ENCODE data around the gene RBM19.

Gene RBM19

GRCh38 chr12:113804961-113805600, 161.0 kb downstream of the RBM19 start:
- no peak for DNase-seq (ENCODE audit: low read depth)

- DNase-seq (ENCODE audit: low read depth) = no peak
Measured at GRCh38 chr12:113803759-113804140, 162.4 kb downstream of the RBM19 start.

GRCh38 chr12:113802966-113803758, 163.0 kb downstream of the RBM19 start:
- no peak for DNase-seq (ENCODE audit: low read depth)

- no peak for DNase-seq (ENCODE audit: low read depth)
Measured at GRCh38 chr12:113802000-113802749, 163.9 kb downstream of the RBM19 start.

- DNase-seq (ENCODE audit: low read depth) = no peak
Measured at GRCh38 chr12:113800201-113800600, 165.9 kb downstream of the RBM19 start.

GRCh38 chr12:113798552-113798951, 167.6 kb downstream of the RBM19 start:
- DNase-seq (ENCODE audit: low read depth) = no peak

- no peak for DNase-seq (ENCODE audit: low read depth)
Measured at GRCh38 chr12:113797535-113797868, 168.6 kb downstream of the RBM19 start.

- DNase-seq (ENCODE audit: low read depth) = no peak
Measured at GRCh38 chr12:113796852-113797534, 169.1 kb downstream of the RBM19 start.

- DNase-seq (ENCODE audit: low read depth) = no peak
Measured at GRCh38 chr12:113796066-113796827, 169.9 kb downstream of the RBM19 start.

- DNase-seq (ENCODE audit: low read depth) = no peak
Measured at GRCh38 chr12:113795445-113795844, 170.7 kb downstream of the RBM19 start.

GRCh38 chr12:113794774-113795173, 171.4 kb downstream of the RBM19 start:
- no peak for DNase-seq (ENCODE audit: low read depth)

- DNase-seq (ENCODE audit: low read depth) = no peak
Measured at GRCh38 chr12:113793250-113793649, 172.9 kb downstream of the RBM19 start.

- DNase-seq (ENCODE audit: low read depth) = no peak
Measured at GRCh38 chr12:113792450-113792849, 173.7 kb downstream of the RBM19 start.

- DNase-seq (ENCODE audit: low read depth) = no peak
Measured at GRCh38 chr12:113788020-113788856, 177.9 kb downstream of the RBM19 start.

- DNase-seq (ENCODE audit: low read depth) = no peak
Measured at GRCh38 chr12:113786107-113786506, 180.0 kb downstream of the RBM19 start.

GRCh38 chr12:113783811-113784210, 182.3 kb downstream of the RBM19 start:
- no peak for DNase-seq (ENCODE audit: low read depth)

GRCh38 chr12:113782873-113783272, 183.3 kb downstream of the RBM19 start:
- DNase-seq (ENCODE audit: low read depth) = no peak

GRCh38 chr12:113781415-113782198, 184.5 kb downstream of the RBM19 start:
- no peak for DNase-seq (ENCODE audit: low read depth)

- no peak for DNase-seq (ENCODE audit: low read depth)
Measured at GRCh38 chr12:113779774-113780173, 186.4 kb downstream of the RBM19 start.
